GM12878 (cell line): ENCODE measurements around the gene MYO19.

Experiments used
- ATF2 ChIP-seq: IDR thresholded peaks from 2 replicates; pipeline ENCODE4 v1.6.1; 2012; ENCODE audit warnings: low read length, inconsistent platforms
- CREB1 ChIP-seq: IDR thresholded peaks from 2 replicates; pipeline ENCODE4 v1.6.1; 2012; ENCODE audit warnings: low read depth, mild to moderate bottlenecking, inconsistent platforms
- CREM ChIP-seq: IDR thresholded peaks from 2 replicates; pipeline ENCODE4 v1.6.1; 2014; ENCODE audit warnings: antibody characterized with exemption, low read depth
- CTCF ChIP-seq, 3 experiments: IDR thresholded peaks in 2 of 3; conservative IDR thresholded peaks in 1 of 3; 2 replicates each; pipeline ENCODE4 v1.5.1; 2011; ENCODE audit warnings: low read depth in 3 of 3, low read length in 3 of 3, mild to moderate bottlenecking in 3 of 3, control low read depth in 2 of 3, moderate library complexity in 2 of 3, inconsistent platforms in 1 of 3, mixed read lengths in 1 of 3; ENCODE audit not compliant: control insufficient read depth in 2 of 3, insufficient read depth in 1 of 3; ENCODE audit errors: extremely low read depth in 1 of 3
- EP300 ChIP-seq, 2 experiments: fragments of 150-350 bp in 1 of 2; IDR thresholded peaks; 2 replicates each; pipeline ENCODE4 v1.6.1; 2011 to 2012; ENCODE audit warnings: low read depth in 2 of 2, low read length in 2 of 2, borderline replicate concordance in 1 of 2, improper control_type of control experiment in 1 of 2, inconsistent platforms in 1 of 2; ENCODE audit not compliant: control insufficient read depth in 1 of 2
- EZH2 ChIP-seq: IDR thresholded peaks from 2 replicates; pipeline ENCODE4 v1.6.1; 2012; ENCODE audit warnings: low read depth, mild to moderate bottlenecking, control low read depth, inconsistent platforms, low read length, borderline replicate concordance; ENCODE audit not compliant: control insufficient read depth
- MAX ChIP-seq: IDR thresholded peaks from 2 replicates; pipeline ENCODE4 v1.6.1; 2012; ENCODE audit warnings: low read depth, low read length, improper control_type of control experiment
- PAX5 ChIP-seq: IDR thresholded peaks from 2 replicates; pipeline ENCODE4 v1.6.1; 2011; ENCODE audit warnings: low read depth, low read length, borderline replicate concordance
- POLR2AphosphoS5 ChIP-seq: IDR thresholded peaks from 2 replicates; pipeline ENCODE4 v1.6.1; 2011; ENCODE audit warnings: mild to moderate bottlenecking, low read length, inconsistent platforms
- RFX5 ChIP-seq: IDR thresholded peaks from 2 replicates; pipeline ENCODE4 v1.6.1; 2011; ENCODE audit warnings: low read depth, low read length, improper control_type of control experiment
- SMARCA5 ChIP-seq: fragments of 450-650 bp; IDR thresholded peaks from 2 replicates; pipeline ENCODE4 v1.6.1; 2017; ENCODE audit warnings: mild to moderate bottlenecking
- ZNF274 ChIP-seq: IDR thresholded peaks from one replicate; pipeline ENCODE4 v1.8.0; 2011; ENCODE audit not compliant: insufficient read length, insufficient read depth
- TF ChIP-seq, protein P1 (sequence below): IDR thresholded peaks from 2 replicates; pipeline ENCODE4 v1.6.1; 2012; ENCODE audit warnings: mild to moderate bottlenecking, low read depth, low read length
- TF ChIP-seq, protein P2 (sequence below): fragments of 450-650 bp; formaldehyde crosslinking; IDR thresholded peaks from 2 replicates; pipeline ENCODE4 v1.5.0; 2022; ENCODE audit warnings: mild to moderate bottlenecking, missing genetic modification characterization

DNA sequence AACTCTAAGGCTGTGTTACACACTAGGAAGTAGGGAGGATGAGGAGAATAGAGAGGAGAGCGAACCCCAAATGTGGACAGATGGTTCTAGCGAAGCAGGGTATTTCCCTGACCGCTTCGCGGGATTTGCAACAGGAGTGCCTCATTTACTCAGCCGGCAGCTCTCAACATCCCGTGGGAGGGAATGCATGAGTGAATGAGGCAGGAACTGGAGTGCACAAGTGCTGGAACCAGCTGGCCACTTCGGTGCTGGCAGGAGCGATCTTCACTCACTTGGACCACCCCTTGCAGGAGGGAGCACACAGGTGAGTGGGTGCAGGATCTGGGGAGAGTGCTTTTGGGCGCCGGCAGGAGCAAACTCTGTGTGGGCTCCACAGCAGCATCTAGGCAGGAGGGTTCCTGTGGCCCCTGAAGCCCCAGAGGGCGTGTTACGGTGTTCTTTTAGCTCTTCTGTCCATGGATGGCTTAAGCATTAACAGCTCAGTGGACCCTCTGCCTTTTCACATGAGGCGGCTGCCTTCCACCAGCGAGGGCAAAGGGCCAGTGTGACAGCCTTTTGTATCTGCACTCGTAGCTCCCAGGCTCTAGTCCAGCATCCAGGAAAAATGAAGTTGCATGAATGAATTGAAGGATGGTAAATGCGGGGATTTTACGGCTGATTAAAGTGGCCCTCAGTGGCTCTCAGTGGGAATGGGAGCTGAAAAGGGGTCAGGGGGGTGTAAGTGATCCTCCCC, 65.6 kb downstream of the MYO19 start:
- TF ChIP-seq POLR2AphosphoS5: no peak
- TF ChIP-seq EZH2: no peak
- TF ChIP-seq CREB1: no peak
- TF ChIP-seq CTCF (IDR thresholded peaks at IDR 0.05 in 2 of 3, conservative IDR thresholded peaks at IDR 0.05 in 1 of 3; ENCODE audit: control insufficient read depth in 2 of 3, extremely low read depth in 1 of 3, insufficient read depth in 1 of 3, low read depth in 3 of 3, low read length in 3 of 3): no peak
- TF ChIP-seq SMARCA5: no peak
- TF ChIP-seq, protein P1, sequence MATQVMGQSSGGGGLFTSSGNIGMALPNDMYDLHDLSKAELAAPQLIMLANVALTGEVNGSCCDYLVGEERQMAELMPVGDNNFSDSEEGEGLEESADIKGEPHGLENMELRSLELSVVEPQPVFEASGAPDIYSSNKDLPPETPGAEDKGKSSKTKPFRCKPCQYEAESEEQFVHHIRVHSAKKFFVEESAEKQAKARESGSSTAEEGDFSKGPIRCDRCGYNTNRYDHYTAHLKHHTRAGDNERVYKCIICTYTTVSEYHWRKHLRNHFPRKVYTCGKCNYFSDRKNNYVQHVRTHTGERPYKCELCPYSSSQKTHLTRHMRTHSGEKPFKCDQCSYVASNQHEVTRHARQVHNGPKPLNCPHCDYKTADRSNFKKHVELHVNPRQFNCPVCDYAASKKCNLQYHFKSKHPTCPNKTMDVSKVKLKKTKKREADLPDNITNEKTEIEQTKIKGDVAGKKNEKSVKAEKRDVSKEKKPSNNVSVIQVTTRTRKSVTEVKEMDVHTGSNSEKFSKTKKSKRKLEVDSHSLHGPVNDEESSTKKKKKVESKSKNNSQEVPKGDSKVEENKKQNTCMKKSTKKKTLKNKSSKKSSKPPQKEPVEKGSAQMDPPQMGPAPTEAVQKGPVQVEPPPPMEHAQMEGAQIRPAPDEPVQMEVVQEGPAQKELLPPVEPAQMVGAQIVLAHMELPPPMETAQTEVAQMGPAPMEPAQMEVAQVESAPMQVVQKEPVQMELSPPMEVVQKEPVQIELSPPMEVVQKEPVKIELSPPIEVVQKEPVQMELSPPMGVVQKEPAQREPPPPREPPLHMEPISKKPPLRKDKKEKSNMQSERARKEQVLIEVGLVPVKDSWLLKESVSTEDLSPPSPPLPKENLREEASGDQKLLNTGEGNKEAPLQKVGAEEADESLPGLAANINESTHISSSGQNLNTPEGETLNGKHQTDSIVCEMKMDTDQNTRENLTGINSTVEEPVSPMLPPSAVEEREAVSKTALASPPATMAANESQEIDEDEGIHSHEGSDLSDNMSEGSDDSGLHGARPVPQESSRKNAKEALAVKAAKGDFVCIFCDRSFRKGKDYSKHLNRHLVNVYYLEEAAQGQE: no peak
- TF ChIP-seq MAX: no peak
- TF ChIP-seq, protein P2, sequence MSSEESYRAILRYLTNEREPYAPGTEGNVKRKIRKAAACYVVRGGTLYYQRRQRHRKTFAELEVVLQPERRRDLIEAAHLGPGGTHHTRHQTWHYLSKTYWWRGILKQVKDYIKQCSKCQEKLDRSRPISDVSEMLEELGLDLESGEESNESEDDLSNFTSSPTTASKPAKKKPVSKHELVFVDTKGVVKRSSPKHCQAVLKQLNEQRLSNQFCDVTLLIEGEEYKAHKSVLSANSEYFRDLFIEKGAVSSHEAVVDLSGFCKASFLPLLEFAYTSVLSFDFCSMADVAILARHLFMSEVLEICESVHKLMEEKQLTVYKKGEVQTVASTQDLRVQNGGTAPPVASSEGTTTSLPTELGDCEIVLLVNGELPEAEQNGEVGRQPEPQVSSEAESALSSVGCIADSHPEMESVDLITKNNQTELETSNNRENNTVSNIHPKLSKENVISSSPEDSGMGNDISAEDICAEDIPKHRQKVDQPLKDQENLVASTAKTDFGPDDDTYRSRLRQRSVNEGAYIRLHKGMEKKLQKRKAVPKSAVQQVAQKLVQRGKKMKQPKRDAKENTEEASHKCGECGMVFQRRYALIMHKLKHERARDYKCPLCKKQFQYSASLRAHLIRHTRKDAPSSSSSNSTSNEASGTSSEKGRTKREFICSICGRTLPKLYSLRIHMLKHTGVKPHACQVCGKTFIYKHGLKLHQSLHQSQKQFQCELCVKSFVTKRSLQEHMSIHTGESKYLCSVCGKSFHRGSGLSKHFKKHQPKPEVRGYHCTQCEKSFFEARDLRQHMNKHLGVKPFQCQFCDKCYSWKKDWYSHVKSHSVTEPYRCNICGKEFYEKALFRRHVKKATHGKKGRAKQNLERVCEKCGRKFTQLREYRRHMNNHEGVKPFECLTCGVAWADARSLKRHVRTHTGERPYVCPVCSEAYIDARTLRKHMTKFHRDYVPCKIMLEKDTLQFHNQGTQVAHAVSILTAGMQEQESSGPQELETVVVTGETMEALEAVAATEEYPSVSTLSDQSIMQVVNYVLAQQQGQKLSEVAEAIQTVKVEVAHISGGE: no peak
- no peak for TF ChIP-seq PAX5
- no peak for TF ChIP-seq EP300 (IDR thresholded peaks at IDR 0.05; ENCODE audit: borderline replicate concordance in 1 of 2, control insufficient read depth in 1 of 2, low read depth in 2 of 2, low read length in 2 of 2)
- TF ChIP-seq CREM: no peak
- no peak for TF ChIP-seq RFX5
- TF ChIP-seq ATF2: no peak
- no peak for TF ChIP-seq ZNF274
